IPS-11a (cell line): ENCODE results near the gene CCDC18.
"Not testable (repeated sequence)": the region's sequence is repeated elsewhere in the genome, so short reads cannot be mapped to it uniquely, and the experiment has no call there.

ENCODE experiments used
- H3K4me3 ChIP-seq: one replicate; pipeline ENCODE4 v1.5.1; 2013; ENCODE audit warnings: low read depth, low read length, control low read depth

The CCDC18 gene

DNA sequence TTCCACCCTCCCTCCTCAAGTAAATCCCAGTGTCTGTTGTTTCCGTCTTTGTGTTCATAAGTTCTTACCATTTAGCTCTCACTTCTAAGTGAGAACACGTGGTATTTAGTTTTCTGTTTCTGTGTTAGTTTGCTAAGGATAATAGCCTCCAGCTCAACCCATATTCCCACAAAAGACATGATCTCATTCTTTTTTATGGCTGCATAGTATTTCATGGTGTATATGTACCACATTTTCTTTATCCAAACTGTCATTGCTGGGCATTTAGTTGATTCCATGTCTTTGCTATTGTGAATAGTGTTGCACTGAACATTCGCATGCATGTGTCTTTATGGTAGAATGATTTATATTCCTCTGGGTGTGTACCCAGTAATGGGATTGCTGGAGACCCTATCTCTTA lies 5.9 kb upstream of the CCDC18 start:
- not testable (repeated sequence) for H3K4me3 ChIP-seq

DNA sequence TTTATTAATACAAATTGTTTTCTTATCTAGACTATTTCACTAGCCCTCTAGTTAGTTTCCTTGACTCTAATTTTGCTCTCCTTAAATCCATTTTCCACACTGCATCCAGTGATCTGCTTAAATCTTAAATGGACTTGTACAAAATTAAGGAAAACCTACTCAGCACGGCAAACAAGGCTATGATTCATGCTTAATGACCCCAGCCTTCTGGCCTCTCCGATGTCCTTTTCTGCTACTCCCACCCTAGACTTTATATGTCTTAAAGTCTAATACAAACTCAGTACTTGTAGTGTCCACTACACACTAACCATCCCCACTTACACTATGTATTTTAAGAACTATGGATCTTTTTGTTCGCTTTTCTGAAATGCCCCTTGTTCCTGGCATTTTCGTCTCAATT lies 2.5 kb upstream of the CCDC18 start:
- no peak overlapping the region for H3K4me3 ChIP-seq

DNA sequence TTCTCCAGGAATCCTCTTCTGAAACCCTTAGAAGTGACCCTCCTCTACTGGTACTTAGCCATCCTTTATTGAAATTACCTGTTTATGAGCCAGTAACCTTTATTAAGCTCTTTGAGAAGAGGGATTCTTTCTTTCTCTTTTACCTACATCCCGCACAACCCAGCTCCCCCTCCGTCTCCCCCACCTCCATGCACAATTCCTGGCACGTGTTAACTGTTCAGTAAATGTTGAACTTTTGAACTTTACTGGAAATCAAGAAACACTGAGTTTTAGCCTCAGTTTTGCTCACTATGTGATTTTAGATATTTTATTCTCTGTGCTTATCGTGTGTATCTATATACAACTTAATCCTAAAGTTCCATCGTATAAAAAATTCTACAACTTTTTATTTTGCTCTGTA lies 2.1 kb upstream of the CCDC18 start:
- H3K4me3 ChIP-seq = no peak overlapping the region

DNA sequence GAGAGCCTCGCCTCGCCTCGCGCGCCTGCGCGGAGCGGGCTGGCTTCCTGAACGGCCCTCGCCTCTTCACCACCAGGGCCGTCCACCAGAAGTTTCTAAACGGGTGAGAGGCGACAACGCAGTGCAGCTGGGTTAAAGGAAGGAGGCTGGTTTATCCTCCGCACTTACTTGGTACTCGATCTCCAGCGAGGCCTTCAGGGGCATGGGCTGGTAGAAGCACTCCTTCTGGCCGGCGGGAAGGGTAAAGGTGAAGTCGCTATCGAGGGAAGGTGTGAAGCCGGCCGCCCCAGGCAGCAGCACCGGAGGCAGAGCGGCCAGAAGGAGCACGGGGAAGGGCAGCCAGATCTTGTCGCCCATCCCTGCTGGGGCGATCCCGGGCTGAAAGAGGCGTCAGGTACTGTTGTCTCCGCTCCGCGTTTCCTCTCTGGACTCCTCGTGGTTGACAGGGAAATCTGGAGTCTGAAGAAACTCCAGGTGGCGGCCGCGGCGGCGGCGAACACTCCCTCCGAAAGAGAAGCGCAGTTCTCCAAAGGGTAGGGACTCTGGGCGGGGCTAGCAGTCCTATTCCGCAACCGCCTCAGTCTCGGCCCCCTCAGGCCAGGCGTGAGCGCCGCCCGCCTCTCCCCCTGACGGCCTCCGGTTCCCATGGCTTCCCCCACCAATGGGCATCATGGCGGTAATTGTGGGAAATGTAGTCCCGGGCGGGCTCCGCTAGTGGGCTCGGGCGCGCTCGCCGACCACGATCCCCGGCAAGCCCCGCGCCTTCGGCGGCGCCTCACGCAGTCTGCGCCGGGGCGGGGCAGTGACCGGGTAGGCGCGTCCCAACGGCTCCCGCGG lies 420 bp upstream of the CCDC18 start, which contains the start of gene TMED5:
Gene TMED5, minus strand, starts transcription at position 528 of the 837 bp plus-strand sequence. Its CDS starts 171 bp downstream, at position 357.
- peak within 1 kb of the TSS; percentile 87 for H3K4me3 ChIP-seq

DNA sequence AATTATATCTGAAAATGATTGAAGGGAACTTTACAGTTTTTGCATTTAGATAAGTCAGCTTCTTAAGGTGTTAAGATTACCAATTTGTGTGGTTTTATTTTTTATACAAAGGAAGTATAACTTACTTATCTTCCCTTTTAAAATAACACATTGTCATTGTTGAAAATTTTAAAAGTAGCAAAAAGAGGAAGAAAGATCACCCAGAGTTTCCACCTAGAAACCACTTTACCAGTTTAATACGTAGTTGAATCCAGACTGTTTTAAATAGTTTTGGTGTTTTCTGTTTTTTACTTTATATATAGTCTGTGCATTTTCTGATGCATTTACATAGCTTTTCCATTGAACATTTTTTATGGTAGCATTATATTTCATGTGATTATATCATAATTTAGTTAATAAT lies 6.1 kb downstream of the CCDC18 start:
- H3K4me3 ChIP-seq = no peak overlapping the region

DNA sequence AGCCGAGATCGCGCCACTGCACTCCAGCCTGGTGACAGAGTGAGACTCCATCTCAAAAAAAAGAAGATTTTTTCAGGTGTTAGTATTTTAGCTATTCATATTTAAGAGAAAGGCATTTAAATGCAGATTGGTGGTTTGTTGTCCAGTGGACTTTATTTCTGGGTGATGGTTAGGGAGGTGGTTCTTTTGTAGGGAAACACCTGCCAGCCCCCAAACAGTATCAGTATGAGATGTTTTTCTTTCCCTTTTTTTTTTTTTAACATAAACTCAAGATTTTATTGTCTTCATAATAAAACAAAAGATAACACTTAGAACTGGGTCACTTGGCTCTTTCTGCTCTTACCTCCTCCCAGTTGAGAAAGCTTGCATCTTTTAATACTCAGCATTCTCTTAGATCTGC lies 9.9 kb downstream of the CCDC18 start:
- no peak overlapping the region for H3K4me3 ChIP-seq

DNA sequence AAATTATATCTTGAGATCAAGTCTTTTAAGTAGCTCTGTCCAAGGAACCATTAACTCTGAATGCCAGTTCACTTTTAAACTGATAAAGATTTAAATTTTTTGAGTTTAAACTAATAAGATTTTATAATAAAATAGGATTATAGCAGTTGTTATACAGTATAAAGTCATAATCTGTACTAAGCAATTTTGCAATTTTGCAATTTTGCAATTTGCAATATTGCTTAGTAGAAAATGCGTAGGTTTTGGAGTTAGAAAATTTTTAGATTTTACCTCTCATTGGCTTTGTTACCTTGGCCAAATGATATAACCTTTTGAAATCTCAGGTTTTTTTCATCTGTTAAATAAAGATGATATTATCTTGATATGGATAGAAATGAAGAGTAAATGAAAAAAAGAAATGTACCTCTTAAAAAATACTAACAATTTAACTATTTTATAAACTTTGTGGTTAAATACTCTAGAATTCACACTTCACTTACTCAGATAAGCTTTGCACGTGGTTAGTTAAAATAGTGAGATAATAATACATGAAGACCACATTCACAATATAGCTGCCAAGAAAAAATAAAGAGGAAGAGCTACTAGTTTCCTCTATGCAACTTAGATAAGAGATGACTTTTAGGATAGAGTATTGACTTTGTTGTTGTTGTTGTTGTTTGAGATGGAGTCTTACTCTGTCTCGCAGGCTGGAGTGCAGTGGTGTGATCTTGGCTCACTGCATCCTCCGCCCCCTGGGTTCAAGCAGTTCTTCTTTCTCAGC lies 13.9 kb downstream of the CCDC18 start:
- H3K4me3 ChIP-seq = no peak overlapping the region

DNA sequence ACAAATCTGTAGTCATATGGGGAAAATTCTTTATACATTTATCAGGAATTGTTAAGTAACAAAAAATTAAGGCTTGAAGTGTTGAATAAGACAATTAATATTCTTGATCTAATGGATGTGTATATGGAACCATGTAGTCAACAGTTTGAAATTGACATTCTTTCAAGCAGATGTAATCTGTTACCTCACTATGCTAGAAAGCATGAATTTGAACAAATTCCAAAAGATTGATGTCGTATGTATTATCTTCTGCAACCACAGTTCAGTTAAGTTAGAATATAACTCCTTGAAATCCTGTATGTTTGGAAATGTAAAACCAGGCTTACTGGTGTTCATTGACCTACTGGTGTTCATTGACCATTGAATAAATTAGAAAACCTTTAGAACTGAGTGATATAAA lies 16.1 kb downstream of the CCDC18 start:
- H3K4me3 ChIP-seq = no peak overlapping the region

DNA sequence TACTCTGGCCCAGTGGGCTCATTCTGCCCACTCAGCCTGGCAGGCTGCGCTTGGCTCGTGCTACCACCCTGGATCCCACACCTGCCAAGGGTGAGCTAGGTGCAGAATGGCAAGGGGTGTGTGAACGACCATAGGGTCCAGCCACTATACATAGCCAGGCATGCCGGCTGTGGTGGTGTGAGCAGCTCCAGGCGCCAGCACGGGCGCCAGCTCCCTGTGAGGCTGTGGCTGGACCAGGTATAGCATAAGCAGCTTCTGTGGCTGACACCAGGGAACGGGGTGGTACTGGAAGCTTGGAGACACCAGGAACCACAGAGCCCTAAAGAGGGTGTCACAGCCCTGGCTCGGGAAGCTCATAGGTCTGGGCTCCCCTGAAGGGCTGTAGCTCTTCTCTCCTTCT lies 18.6 kb downstream of the CCDC18 start:
- H3K4me3 ChIP-seq = no peak overlapping the region

DNA sequence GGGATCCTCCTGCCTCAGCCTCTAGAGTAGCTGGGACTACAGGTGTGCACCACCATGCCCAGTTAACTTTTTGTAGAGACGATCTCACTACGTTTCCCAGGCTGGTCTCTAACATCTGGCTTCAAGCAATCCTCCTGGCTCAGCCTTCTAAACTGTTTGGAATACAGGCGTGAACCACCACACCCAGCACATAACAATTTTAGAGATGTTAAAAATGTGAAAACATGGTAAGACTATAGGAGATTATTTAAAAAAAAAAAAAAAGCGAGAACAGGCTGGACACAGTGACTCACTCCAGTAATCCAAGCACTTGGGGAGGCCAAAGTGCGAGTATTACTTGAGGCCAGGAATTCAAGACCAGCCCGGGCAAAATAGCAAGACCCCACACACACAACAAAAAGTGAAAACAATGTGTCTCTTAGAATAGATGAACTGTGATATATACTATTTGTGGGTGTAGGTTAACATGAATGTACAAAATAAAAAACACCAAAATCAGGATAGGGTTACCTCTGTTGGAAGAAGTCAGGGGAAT lies 19.6 kb downstream of the CCDC18 start:
- H3K4me3 ChIP-seq = no peak overlapping the region

DNA sequence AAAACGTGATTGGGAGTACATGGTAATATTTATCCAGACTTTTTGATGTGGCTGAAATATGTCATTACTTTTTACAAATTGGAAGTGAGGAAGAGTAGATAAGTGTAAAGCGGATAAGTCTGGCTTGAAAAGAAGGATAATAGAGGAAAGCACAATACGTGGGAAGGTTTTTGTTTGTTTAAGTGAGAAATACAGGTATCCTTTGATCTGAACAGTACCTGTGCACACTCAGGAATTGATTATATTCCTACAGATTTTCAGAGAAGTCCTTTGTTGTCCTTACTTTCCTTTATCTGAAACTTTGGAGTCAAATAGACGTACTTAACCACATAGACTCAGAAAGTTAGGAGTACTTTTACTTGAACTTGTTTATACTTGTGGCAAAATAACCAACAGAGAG lies 20.2 kb downstream of the CCDC18 start:
- no peak overlapping the region for H3K4me3 ChIP-seq

DNA sequence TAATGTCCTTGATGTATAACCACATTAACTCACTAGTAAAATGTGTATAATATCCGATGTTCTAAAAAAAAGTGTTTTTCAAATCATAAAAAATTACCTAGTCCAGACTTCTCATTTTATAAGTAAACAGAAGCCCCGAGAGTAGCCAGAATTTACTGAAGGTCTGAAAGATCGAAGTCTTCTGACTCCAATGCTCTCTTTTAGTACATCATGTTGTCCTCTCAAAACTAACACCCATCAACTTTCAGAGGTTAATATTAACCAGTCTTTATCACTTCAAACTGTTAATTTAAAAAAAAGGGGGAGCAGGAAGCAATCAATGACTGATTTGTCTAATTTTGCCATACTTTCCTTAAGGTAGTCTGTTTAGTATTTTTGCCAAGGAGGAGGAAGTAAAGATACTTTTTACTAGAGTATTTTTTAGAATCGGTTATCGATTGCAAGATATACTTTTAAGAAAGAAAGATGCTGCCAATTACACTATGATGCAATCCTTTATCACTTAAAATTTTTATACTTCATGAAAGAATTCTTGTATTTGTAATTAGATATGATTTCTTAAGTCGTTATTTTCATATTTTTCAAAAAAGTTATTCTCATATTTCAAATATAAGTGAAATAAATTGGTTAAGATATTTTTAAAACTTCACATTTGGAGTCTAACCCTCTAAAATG lies 25.5 kb downstream of the CCDC18 start:
- H3K4me3 ChIP-seq = no peak overlapping the region

DNA sequence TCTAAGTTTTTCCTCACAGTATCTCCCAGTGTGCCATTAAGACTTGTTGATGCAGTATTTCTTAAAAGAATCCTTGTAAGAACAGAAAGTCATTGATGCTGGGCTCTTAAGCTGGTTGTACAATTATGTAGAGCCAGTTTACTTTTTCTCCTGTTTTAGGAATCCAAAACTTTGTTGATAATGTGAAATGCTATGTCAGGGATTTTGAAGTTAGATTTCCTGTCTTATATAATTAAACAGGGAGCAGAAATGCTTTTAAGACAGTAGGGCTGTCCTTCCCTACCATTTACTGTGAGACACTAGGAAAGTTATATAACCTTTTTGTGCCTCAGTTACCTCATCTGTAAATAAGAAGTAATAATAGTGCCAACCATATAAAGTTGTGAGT lies 26.0 kb downstream of the CCDC18 start:
- no peak overlapping the region for H3K4me3 ChIP-seq

DNA sequence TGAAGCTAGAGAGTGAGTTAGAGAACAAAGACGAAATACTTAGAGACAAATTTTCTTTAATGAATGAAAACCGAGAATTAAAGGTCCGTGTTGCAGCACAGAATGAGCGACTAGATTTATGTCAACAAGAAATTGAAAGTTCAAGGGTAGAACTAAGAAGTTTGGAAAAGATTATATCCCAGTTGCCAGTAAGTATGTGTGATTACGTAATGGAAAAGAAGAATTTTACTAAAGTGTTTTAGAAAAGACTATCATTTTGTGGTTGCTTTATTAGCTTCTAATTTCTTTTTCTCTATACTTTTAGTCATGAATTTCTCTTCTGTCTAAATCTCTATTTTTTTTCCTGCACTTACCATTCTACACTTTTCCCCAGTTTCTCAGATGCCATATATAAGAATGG lies 26.7 kb downstream of the CCDC18 start:
- no peak overlapping the region for H3K4me3 ChIP-seq

DNA sequence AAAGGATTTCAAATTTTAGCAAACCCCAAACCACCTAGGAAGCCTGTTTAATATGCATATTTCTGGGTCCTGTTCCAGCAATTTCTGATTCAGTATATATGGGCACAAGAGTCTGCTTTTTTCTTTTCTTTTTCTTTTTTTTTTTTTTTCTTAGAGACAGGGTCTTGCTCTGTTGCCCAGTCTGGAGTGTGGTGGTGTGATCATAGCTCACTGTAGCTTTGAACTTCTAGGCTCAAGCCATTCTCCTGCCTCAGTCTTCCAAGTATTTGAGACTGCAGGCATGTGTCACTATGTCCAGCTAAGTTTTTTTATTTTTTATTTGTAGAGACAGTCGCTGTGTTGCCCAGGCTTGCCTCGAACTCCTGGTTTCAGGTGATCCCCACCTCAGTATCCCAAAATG lies 34.8 kb downstream of the CCDC18 start:
- no peak overlapping the region for H3K4me3 ChIP-seq

DNA sequence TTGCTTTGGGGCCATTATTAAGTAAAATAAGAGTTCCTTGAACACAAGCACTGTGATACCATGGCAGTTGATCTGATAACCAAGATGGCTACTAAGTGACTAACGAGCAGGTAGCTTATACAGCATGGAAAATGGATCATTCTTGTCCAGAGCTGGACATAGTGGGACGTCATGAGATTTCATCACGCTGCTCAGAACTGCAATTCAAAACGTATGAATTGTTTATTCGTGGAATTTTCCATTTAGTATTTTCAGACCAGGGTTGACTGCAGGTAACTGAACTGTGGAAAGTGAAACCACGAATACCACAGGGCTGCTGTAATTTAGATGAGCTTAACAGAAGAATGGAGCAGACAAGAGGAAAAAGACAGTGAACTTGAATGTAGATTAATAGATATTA lies 38.9 kb downstream of the CCDC18 start:
- no peak overlapping the region for H3K4me3 ChIP-seq

DNA sequence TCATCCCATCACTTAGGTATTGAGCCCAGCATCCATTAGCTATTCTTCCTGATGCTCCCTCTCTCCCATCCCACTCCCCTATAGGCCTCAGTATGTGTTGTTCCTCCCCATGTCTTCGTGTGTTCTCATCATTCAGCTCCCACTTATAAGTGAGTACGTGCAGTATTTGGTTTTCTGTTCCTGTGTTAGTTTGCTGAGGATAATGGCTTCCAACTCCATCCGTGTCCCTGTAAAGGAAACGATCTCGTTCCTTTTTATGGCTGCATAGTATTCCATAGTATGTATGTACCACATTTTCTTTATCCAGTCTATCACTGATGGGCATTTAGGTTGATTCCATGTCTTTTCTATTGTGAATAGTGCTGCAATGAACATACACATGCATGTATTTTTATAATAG lies 40.2 kb downstream of the CCDC18 start:
- H3K4me3 ChIP-seq = not testable (repeated sequence)

DNA sequence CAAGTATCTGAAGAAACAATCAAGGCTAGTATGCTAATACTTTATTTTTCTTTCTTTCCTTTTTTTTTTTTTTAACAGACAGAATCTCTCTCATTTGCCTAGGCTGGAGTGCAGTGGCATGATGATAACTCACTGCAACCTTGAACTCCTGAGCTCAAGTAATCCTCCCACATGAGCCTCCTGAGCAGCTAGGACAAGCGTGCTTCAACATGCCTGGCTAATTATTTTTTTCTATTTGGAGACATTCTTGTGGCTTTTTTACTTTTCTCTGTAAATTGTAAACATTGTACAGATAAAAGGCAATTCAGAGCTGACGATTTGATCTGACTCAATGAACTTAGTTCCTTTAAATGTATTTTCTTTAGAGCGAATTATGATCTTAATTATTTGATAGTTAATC lies 41.4 kb downstream of the CCDC18 start:
- H3K4me3 ChIP-seq = no peak overlapping the region

DNA sequence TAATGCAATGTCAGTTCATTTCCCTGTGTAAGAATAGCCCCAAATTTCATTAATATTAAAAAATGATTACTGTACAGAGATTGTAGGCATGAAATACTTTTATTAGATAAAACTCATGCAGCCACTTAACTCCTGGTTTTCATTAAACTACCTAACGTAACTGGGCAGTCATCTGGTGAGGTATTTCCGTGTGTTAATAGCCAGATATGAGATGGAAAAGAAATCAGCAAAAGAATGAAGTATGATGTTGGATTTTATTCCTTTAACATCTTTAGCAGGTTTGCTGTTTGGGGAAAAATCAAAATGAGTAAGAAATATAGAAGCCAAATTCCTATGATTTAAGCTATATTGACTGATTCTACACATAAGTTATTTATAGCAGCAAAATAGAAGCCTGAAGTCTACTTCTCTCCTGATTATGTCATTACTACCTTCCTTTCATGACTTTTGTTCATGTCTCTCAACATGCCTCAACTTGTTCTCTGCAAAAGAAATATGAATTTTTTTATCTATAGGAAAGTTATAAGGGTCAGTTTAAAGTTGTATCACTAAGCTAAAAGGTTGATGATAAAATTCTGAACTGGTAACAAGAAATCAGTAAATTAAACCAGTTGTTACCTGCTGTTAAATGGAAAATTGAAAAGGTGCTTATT lies 42.6 kb downstream of the CCDC18 start:
- no peak overlapping the region for H3K4me3 ChIP-seq

DNA sequence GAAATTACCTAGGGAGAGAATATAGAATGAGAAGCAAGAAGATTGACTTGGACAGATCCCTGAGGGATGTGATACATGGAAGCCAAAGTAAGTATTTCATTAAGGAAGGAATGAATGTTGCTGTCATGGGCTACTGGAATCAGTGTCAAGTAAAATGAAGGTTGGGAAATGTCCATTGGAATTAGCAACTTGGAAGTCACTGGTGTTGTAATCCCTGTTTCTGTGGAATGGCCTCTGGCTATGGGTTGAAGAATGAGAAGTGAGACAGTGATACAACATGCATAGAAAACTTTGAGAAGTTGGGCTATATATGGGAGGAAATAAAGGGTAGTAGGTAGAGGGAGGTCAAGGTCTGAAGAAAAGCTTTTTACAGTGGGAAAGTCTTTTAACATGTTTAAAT lies 54.7 kb downstream of the CCDC18 start:
- H3K4me3 ChIP-seq = no peak overlapping the region

DNA sequence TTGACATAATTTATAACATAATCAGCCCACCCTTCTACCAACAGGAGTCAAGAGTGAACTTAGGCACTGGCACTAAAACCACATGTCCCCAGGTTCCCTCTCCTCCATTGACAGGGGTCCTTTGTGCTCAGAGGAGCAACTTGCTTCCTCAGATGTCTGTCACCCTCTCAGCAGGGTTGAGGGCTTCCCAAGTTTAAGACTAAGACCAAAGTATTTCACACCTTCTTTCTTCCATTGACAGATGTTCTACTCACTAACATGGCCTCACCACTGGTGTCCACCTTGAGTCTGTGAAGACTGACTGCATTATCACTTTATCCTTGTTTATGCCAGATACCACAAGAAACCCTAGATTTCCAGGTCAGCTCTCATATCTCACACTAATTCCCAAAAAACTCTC lies 56.5 kb downstream of the CCDC18 start:
- no peak overlapping the region for H3K4me3 ChIP-seq
